ENCODE results near the gene SNAPC4. TPM values are rescaled to one million over a fixed set of nuclear protein-coding genes. Genes with fewer than 3 reads are reported as not detected.

The SNAPC4 gene
- total and polyA plus RNA-seq, 2 of the 8 experiments (the other 6 are each of a cell fraction or from before 2014, with no cell fraction given) = 6.9 to 18.1 TPM

GRCh38 chr9:136443687-136444086, 43.7 kb upstream of the SNAPC4 start (continued):
- TF ChIP-seq CTBP2 (IDR thresholded peaks at IDR 0.05; ENCODE audit: borderline replicate concordance, insufficient read depth, insufficient read length, low read length) = no peak
- TF ChIP-seq SUZ12 (IDR thresholded peaks at IDR 0.05; ENCODE audit: low read length) = no peak
- TF ChIP-seq CREB1 (IDR thresholded peaks at IDR 0.05) = no peak
- no peak for TF ChIP-seq TAF7 (optimal IDR thresholded peaks at IDR 0.05; ENCODE audit: borderline replicate concordance, low read depth, low read length)
- no peak for TF ChIP-seq KDM4A (IDR thresholded peaks at IDR 0.05; ENCODE audit: low read depth, low read length, severe bottlenecking)
